Stimulated activated naive CD8-positive, alpha-beta T cell treated with anti-CD3 and anti-CD28 coated beads, Interleukin-15, Interleukin-2, amounts not matched to agents 100 ng/mL and 50 ng/mL, for 24 hours (primary cell): ENCODE data around the gene MED9.
"Not testable (repeated sequence)": the region's sequence is repeated elsewhere in the genome, so short reads cannot be mapped to it uniquely, and the experiment has no call there.

ENCODE experiments used
- H3K27ac Mint-ChIP-seq: one replicate; pipeline ENCODE4 v1.8.0; 2021; ENCODE audit warnings: mild to moderate bottlenecking, mixed read lengths
- H3K27me3 Mint-ChIP-seq: one replicate; pipeline ENCODE4 v1.8.0; 2021; ENCODE audit warnings: mixed read lengths
- H3K36me3 Mint-ChIP-seq: one replicate; pipeline ENCODE4 v1.8.0; 2021; ENCODE audit warnings: low read depth, mixed read lengths
- H3K4me1 Mint-ChIP-seq: one replicate; pipeline ENCODE4 v1.8.0; 2021; ENCODE audit warnings: low read depth, mixed read lengths
- H3K4me3 Mint-ChIP-seq: one replicate; pipeline ENCODE4 v1.8.0; 2021; ENCODE audit warnings: mild to moderate bottlenecking, mixed read lengths
- H3K9me3 Mint-ChIP-seq: one replicate; pipeline ENCODE4 v1.8.0; 2021; ENCODE audit warnings: mixed read lengths

MED9 gene, protein sequence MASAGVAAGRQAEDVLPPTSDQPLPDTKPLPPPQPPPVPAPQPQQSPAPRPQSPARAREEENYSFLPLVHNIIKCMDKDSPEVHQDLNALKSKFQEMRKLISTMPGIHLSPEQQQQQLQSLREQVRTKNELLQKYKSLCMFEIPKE

DNA sequence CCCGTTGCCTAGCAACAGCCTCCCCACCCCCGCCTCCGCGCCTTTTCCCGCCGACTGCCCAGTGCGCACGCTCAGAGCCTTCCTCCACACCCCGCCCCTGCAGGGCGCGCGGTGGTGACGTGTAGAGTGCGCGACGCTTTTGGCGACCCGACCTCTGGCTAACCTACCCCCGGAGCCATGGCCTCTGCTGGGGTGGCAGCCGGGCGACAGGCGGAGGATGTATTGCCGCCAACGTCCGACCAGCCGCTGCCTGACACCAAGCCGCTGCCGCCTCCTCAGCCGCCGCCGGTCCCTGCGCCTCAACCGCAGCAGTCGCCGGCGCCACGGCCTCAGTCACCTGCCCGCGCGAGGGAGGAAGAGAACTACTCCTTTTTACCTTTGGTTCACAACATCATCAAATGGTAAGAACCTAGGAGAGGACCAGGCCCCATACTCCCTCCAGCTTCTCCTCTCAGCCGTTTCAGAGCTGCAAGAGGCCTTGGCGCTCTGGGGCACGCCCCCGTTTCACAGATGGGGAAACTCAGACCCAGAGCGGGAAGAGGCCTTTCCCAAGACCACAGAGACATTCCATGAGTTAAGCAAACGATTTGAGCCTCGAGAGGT is at the start of gene MED9:
Gene MED9, plus strand, starts transcription at position 136 of the 603 bp plus-strand sequence. Its CDS starts 42 bp downstream, at position 178.
- Mint-ChIP-seq H3K4me3 (peak within 1 kb of the TSS; percentile 92), H3K4me1 (peaks cover 58% of the 10 kb centered on the region), H3K27me3 (peaks cover 3% of the 10 kb centered on the region), H3K36me3 (peaks cover 5% of the 10 kb centered on the region), H3K9me3 (no peaks in the 10 kb centered on the region), H3K27ac (peak within 1 kb of the TSS; percentile 90)

DNA sequence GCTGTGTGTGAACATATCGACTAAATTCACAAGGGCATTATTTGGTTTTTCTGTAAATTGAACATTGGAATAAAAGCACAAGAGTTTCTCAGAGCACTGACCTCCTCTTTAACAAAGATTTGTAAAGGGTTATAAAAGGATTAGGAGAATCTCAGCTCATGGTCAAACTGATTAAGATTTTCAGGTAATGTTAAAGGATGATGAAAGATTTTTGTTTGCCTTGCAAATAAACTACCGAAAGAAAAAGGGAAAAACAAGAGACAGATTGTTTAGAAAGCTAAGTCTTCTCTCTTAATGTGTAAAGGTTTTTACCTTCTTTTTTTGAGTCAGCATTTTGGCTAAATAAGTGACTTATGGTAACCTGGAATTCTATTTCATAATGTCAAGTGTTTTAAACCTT is 47.6 kb upstream of the MED9 start:
- Mint-ChIP-seq H3K27ac (no peak overlapping the region), H3K9me3 (no peaks in the 10 kb centered on the region), H3K27me3 (peaks cover 6% of the 10 kb centered on the region), H3K36me3 (no peaks in the 10 kb centered on the region), H3K4me1 (no peaks in the 10 kb centered on the region), H3K4me3 (no peak overlapping the region)

DNA sequence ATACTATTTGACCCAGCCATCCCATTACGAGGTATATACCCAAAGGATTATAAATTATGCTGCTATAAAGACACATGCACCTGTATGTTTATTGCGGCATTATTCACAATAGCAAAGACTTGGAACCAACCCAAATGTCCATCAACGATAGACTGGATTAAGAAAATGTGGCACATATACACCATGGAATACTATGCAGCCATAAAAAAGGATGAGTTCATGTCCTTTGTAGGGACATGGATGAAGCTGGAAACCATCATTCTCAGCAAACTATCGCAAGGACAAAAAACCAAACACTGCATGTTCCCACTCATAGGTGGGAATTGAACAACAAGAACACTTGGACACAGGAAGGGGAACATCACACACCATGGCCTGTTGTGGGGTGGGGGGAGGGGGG is 45.9 kb upstream of the MED9 start:
- not testable (repeated sequence) for H3K27ac Mint-ChIP-seq, H3K4me3 Mint-ChIP-seq, H3K4me1 Mint-ChIP-seq, H3K36me3 Mint-ChIP-seq, H3K27me3 Mint-ChIP-seq, H3K9me3 Mint-ChIP-seq

DNA sequence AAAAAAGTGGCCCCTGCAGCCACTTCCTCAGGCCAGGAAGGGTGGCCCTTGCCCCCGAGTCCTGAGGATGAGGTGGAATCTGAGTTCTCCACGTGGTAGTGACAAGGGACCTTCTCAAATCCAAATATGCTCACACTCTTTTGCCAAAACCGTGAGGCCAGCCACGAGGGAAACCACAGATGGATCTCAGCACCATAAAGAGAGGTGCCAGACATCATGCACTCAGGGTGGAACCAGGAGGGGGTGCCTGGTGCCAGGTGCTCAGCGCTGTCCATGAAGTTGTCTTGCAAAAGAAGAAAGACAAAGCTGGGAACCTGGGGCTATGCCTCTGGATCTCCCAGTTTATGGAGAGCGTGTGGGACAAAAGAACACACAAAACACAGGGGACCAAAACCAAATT is 45.2 kb upstream of the MED9 start:
- no peak overlapping the region for H3K4me3 Mint-ChIP-seq
- no peak overlapping the region for H3K27ac Mint-ChIP-seq
- H3K9me3 Mint-ChIP-seq, result no peaks in the 10 kb centered on the region
- H3K36me3 Mint-ChIP-seq, result no peaks in the 10 kb centered on the region
- H3K27me3 Mint-ChIP-seq, result peaks cover 6% of the 10 kb centered on the region
- H3K4me1 Mint-ChIP-seq, result no peaks in the 10 kb centered on the region

DNA sequence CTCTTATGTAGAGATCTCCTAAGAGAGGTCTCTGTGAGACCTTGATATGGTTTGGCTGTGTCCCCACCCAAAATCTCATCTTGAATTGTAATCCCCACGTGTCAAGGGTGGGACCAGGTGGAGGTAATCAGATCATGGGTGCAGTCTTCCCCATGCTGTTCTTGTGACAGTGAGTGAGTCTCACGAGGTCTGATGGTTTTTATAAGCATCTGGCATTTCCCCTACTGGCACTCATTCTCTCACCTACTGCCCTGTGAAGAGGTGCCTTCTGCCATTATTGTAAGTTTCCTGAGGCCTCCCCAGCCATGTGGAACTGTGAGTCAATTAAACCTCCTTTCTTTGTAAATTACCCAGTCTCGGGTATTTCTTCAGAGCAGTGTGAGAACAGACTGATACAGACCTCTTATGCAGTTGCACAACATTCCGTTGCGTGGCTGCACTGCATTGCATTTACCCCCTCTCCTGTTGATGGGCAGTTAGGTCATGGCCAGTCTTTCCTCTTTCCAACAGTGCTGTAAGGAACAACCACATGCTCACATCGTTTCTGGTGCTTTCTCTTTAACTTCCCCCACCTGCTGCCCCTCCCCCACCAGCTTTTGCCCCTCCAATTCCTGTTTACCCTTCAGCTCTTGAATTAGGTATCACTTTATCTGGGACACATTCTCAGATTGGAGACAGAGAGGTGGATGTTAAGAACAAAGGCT is 43.6 kb upstream of the MED9 start:
- Mint-ChIP-seq H3K36me3 (no peaks in the 10 kb centered on the region), H3K9me3 (no peaks in the 10 kb centered on the region), H3K4me3 (no peak overlapping the region), H3K27me3 (peaks cover 6% of the 10 kb centered on the region), H3K27ac (no peak overlapping the region), H3K4me1 (no peaks in the 10 kb centered on the region)

DNA sequence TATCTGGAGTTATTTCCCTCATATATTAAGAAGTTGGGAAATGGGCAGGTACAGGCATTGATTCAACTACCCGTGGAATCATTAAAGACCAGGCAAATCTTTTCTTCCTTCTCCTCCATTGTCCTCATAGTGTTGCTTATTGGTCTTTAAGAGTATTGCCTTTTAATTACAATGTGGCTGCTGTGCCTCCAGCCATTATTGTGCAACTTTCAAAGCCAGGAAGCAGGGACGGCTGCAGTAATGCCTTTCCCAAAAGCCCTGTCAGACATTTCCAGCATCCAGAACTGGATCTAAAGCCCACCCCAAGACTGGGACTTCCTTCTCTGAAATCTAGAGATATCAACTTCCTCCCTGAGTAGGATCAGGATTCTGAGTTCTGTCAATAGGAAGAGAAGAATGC is 42.3 kb upstream of the MED9 start:
- H3K4me3 Mint-ChIP-seq, result no peak overlapping the region
- H3K4me1 Mint-ChIP-seq, result no peaks in the 10 kb centered on the region
- H3K9me3 Mint-ChIP-seq, result no peaks in the 10 kb centered on the region
- no peak overlapping the region for H3K27ac Mint-ChIP-seq
- H3K27me3 Mint-ChIP-seq, result peaks cover 6% of the 10 kb centered on the region
- H3K36me3 Mint-ChIP-seq, result no peaks in the 10 kb centered on the region

DNA sequence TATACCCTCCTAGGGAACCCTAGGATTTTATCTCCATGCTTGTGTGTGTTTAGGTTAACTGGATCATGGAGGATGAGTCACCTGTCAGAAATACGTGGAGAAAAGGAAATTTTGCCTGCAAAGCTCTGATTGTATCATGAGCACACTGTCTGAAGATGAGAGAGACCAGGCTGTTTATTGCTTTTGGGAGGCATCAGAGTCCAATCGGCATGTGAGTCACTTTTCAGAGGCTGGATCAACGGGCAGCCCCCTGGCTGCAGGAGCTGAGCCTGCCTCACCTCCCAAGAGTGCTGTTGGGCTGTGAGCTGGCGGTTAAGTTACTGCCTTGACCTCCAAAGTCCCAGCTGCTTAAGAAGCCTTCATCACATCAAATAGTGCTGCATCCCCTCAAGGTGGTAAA is 41.5 kb upstream of the MED9 start:
- H3K9me3 Mint-ChIP-seq, result no peaks in the 10 kb centered on the region
- no peaks in the 10 kb centered on the region for H3K36me3 Mint-ChIP-seq
- peaks cover 3% of the 10 kb centered on the region for H3K4me1 Mint-ChIP-seq
- H3K27ac Mint-ChIP-seq, result no peak overlapping the region
- no peaks in the 10 kb centered on the region for H3K27me3 Mint-ChIP-seq
- no peak overlapping the region for H3K4me3 Mint-ChIP-seq

DNA sequence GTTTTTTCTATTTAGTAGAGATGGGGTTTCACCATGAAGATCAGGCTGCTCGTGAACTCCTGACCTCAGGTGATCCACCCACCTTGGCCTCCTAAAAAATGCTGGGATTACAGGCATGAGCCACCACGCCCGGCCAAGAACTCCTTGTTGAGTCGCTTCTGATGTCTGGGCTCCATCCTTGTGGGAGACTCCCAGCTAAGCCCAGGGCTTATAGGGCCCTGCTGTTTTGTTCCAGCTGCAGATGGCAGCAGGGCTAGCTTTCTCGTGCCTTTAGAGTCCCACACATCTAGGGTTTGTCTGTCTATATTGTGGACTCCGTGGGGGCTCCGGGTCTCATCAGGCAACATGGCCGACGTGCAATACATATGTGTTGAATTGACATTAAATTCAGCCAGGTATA is 39.3 kb upstream of the MED9 start:
- H3K4me3 Mint-ChIP-seq, result no peak overlapping the region
- H3K27ac Mint-ChIP-seq, result no peak overlapping the region

DNA sequence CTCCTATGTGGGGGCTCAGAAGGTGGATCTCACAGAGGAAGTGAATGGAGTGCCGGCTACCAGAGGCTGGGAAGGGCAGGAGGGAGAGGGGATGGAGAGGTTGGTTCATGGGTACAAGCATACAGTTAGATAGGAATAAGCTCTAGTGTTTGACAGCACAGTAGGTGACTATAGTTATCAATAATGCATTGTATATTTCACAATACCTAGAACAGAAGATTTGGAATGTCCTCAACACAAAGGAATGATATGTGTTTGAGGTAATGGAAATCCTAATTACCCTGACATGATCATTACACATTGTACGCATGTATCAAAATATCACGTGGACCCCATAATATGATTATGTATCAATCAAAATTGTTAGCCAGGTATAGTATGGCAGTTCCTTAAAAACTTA is 38.9 kb upstream of the MED9 start:
- H3K27me3 Mint-ChIP-seq, result no peaks in the 10 kb centered on the region
- H3K4me3 Mint-ChIP-seq, result no peak overlapping the region
- H3K36me3 Mint-ChIP-seq, result no peaks in the 10 kb centered on the region
- H3K9me3 Mint-ChIP-seq, result no peaks in the 10 kb centered on the region
- H3K4me1 Mint-ChIP-seq, result peaks cover 3% of the 10 kb centered on the region
- H3K27ac Mint-ChIP-seq, result no peak overlapping the region

More for the DNA sequence above, 39.3 kb upstream of the MED9 start:
- Mint-ChIP-seq H3K4me1 (peaks cover 3% of the 10 kb centered on the region), H3K36me3 (no peaks in the 10 kb centered on the region), H3K9me3 (no peaks in the 10 kb centered on the region), H3K27me3 (no peaks in the 10 kb centered on the region)

DNA sequence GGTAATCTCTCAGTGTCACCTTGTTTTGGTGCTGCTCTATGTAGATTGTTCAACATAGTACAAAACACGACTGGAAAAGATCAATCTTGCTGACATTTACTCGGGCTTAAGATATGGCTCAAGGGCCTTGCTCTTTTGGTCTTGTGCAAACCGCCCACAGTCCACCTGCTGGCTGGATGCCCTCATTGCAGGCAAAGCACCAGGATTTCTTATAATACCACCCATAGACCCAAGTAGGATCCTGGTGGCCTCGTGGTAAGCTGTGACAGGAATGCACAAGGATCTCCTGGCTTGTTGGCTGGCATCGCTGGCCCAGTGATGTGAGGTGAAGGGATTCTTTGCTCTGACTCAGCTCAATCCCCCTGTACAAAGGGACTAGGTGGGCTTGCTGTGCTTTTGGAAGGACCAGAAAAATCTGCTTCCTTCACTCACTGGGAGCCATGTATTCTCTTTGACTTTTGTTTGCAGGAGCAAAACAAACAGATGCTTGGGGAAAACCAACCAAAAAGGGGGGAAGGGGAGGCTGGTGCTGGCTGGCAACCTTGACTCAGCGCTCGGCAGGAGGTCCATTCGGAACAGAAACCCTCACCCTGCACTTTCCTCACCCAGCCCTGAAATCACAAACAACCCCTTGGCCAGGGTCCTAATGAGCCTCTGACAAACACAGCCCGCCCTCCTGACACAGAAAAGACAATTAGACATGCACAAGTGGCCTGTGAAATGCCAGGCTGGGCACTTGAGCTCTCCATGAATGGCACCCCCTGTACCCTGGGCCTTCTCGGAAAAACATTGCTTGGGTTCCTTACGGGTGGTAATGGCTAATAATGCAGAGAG is 36.6 kb upstream of the MED9 start:
- Mint-ChIP-seq H3K9me3 (no peaks in the 10 kb centered on the region), H3K27me3 (no peaks in the 10 kb centered on the region), H3K36me3 (no peaks in the 10 kb centered on the region), H3K4me1 (peaks cover 3% of the 10 kb centered on the region), H3K4me3 (no peak overlapping the region), H3K27ac (no peak overlapping the region)

DNA sequence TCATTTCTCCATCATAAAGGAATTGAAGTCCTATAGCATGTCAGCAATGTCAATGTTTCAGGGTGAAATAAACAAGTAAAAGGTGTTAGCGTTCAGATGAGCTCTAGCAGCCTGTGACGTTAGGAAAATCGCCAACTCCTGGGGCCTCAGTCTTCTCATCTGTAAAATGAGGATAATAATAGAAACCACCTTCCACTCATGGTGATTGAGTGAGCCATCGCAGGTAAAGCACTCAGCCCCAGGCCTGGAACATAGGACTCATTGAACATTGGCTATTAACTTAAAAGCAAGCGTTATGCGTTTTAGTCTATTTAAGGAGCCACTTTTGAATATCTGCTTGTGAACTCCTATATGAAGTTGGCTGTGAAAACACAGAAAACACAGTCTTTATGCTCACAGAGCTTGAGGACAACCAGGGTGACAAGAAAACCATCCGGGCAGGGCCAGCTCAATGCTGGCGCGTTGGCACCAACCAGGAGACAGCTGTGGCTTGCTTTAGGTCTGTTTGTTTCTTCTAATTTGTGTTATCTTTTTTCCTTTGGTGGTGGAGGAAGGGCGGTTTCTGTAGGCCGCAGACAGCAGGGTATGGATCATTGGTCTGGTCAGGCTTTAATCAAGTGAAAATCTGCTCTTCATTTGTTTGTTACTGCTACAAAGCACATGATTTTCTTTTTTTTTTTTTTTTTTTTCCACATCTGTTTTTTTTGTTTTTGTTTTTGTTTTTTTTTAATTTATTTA is 35.7 kb upstream of the MED9 start:
- Mint-ChIP-seq H3K27ac (no peak overlapping the region), H3K4me3 (no peak overlapping the region)

DNA sequence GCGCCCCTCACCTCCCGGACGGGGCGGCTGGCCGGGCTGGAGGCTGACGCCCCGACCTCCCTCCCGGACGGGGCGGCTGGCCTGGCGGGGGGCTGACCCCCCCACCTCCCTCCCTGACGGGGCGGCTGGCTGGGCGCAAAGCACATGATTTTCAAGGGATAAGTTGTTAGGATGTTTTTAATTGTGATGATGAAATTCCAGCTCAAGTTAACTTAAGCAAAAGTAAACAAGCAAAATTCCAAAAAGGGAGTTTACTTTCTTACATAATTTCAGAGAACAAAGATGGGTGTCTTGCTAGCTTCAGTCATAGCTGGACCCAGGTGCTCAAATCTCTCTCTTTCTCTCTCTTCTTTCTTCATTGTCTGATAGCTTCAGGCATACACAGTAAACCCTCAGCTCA is 33.6 kb upstream of the MED9 start:
- Mint-ChIP-seq H3K4me1 (peaks cover 3% of the 10 kb centered on the region), H3K4me3 (no peak overlapping the region), H3K36me3 (no peaks in the 10 kb centered on the region), H3K9me3 (peaks cover 4% of the 10 kb centered on the region), H3K27me3 (no peaks in the 10 kb centered on the region), H3K27ac (no peak overlapping the region)

More for the DNA sequence above, 35.7 kb upstream of the MED9 start:
- Mint-ChIP-seq H3K9me3 (no peaks in the 10 kb centered on the region), H3K4me1 (peaks cover 3% of the 10 kb centered on the region), H3K36me3 (no peaks in the 10 kb centered on the region), H3K27me3 (no peaks in the 10 kb centered on the region)

DNA sequence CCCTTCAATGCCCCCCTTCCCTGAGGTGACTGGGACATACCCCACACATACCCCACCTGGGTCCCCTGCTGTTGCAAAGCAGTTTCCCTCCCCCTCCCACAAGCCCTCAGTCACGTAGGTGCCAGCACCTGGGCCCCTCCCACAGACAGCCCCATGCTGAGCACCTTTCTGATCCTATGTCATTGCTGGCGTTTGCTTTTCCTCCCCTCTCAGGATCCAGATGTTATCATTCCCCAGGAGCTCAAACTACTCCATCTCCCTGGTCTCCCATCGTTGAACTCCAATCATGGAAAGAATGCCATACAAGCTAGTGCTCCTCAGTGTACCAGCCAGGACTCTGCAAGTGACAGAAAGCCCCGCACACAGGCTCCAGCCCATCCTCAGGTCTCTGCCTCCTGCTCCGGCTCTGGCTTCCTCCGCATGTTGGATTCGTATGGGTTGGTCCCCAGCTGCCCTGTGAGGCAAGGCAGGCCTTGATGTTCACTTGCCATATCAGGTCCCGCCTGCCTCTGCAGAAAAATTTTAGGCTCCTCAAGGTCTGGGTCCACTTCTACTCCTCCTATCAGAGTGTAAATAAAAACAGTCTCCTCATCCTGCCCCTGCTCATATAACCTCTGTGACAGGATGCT is 31.4 kb upstream of the MED9 start:
- Mint-ChIP-seq H3K4me3 (no peak overlapping the region), H3K36me3 (no peaks in the 10 kb centered on the region), H3K4me1 (no peaks in the 10 kb centered on the region), H3K27ac (no peak overlapping the region), H3K27me3 (no peaks in the 10 kb centered on the region), H3K9me3 (peaks cover 4% of the 10 kb centered on the region)

DNA sequence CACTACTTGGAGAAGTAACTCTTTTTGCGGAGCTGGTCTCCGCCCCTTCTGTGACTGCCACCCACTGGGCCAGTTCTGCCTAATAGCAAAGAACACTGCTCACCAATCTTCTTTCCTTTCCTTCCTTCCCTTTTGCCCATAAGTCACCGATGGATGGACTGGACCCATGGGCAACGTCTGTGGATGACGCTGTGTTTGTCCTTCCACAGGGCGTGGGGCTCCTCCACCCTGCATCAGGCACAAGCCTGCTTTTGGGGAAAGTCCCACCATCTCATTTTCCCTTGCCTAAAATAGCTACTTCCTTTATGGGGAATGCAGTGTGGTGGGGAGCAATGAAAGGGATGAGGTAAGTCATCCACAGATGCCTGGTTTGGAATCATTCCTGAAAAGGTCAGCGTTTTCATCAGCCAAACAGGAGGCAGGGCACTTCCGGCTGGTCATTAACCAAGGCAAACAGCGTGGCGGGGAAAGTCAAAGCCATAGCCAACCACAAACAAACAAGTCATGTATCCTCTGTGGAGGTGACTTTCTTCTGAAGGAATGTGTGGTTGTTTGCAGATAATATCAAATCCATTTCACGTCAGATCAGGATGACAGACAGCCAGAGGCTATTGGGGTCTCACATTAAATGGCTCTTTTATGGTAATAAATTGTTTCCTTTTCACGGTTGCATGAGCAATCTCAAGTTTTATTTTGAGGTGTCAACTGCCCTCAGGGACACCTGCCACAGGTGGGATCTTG is 30.7 kb upstream of the MED9 start:
- H3K36me3 Mint-ChIP-seq, result no peaks in the 10 kb centered on the region
- H3K4me3 Mint-ChIP-seq, result no peak overlapping the region
- H3K9me3 Mint-ChIP-seq, result peaks cover 4% of the 10 kb centered on the region
- no peaks in the 10 kb centered on the region for H3K27me3 Mint-ChIP-seq
- no peak overlapping the region for H3K27ac Mint-ChIP-seq
- H3K4me1 Mint-ChIP-seq, result no peaks in the 10 kb centered on the region
